GM19328 (cell line): Measurements from ENCODE around the gene CARD14.
"Not testable (repeated sequence)": the region's sequence is repeated elsewhere in the genome, so short reads cannot be mapped to it uniquely, and the experiment has no call there.

Source experiments
- ATAC-seq: cut with Tn5 transposase; IDR thresholded peaks from one replicate; pipeline ENCODE4 v1.9.1; 2021; ENCODE audit warnings: mild to moderate bottlenecking, moderate library complexity; ENCODE audit not compliant: unreplicated experiment

Gene CARD14

DNA sequence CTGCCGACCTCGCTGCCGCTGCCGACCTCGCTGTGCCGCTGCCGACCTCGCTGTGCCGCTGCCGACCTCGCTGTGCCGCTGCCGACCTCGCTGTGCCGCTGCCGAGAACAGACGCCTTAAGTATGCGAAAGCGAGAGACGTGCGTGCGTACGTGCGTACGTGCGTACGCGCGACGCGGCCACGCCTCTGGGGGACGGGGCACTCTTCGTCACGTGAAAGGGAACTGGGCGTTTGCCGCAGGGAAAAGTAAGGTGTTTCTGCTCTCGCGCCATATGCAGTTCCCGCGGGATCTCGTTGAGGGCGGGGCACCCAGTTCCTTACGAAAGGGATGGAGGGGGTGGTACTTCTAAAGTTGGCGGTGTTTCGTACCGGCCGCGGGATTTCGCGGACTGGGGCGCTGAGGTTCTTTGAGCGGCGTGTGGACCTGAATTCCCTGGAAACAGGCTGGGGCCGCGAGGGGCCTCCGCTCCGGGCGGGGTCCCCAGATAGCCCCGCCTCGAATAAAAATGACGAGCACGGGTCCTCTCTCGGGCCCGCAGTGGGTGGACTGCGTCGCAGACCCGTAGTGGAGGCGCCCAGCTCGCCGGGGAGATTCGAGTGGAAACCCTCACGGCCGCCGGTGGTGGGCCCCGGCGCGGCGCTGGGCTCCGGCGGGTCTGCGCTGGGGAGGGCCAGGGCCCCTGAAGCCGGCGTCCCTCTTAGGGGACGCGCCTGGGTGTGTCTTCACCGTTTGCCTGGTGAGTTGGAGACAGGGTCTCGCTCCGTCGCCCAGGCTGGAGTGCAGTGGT is 22.6 kb upstream of the CARD14 start, which contains the start of gene EIF4A3:
Gene EIF4A3, minus strand, starts transcription at position 94 of the 788 bp plus-strand sequence. CDS start 167 bp downstream, outside the sequence.
- ATAC-seq, result peak; percentile 75

DNA sequence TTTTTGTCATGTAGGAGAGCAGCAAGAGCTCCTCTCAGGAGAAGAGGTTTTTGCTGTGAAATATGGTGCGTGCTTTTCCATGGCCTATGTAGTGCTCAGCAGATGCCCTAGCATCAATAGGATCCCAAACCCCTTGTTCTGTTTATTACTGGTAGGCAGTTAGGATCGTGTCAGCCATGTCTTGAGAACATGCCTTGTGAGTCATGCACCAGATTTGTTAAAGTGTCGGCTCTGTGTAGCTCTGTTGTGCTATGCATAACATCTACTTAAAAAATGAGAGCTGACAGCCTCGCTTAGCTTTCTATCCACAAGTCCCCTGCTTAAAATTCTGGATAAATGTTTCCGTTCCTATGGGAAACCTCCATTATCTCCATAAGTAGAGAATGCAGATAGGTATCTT is 18.5 kb upstream of the CARD14 start:
- no peak for ATAC-seq

DNA sequence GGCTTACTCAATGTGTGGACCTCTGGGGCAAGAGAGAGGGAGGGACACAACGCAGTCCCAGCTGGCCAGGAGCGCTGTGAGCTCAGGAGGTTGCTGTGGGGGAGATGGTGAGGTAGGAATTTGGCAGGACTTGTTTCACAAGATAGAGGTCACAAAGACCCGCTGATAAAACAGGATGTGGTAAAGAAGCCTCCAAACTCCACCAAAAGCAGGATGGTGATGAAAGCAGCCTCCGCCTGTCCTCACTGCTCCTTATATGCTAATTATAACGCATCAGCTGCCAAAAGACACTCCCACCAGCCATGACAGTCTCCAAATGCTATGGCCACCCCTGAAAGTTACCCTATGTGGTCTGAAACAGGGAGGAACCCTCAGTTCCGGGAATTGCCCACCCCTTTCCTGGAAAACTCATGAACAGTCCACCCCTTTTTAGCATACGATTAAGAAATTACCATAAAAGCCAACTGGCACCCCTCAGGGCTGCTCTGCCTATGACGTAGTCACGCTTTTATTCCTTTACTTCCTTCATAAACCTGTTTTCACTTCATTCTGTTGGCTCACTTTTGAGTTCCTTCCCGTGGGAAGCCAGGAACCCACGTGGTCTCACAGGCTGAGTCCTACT is 17.6 kb upstream of the CARD14 start:
- ATAC-seq, result no peak

- ATAC-seq, result no peak
Observed at GRCh38 chr17:80153004-80153403, 16.8 kb upstream of the CARD14 start.

DNA sequence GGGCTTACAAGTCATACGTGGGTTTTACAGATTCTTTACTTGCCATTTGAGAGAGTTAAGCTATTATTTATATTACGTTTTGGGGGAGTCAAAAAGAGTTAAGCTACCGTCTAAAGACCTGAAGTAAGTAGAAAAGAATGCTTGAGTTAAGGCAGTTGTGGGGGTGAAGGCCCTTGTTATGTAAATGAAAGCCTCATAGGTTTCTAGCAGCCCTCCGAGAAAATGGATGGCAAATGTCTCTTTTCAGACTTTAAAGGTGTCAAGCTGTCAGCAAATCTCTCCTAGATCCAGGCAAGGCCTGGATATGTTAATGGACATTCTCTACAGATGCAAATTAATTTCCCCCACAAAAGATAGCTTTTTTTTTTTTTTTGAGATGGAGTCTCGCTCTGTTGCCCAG is 15.7 kb upstream of the CARD14 start:
- no peak for ATAC-seq

DNA sequence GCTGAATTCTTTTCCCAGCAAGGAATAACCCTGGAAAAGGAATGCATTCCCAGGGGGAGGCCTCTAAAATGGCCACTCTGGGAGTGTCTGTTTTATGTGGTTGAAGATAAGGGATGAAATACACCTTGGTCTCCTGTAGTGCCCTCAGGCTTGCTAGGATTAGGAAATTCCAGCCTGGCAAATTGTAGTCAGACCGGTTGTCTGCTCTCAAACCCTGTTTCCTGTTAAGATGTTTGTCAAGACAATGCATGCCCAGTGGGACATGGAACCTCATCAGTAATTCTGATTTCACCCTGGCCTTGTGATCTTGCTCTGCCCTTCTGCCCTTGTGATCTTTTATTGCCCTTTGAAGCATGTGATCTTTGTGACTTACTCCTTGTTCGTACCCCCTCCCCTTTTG is 14.2 kb upstream of the CARD14 start:
- ATAC-seq, result not testable (repeated sequence)

DNA sequence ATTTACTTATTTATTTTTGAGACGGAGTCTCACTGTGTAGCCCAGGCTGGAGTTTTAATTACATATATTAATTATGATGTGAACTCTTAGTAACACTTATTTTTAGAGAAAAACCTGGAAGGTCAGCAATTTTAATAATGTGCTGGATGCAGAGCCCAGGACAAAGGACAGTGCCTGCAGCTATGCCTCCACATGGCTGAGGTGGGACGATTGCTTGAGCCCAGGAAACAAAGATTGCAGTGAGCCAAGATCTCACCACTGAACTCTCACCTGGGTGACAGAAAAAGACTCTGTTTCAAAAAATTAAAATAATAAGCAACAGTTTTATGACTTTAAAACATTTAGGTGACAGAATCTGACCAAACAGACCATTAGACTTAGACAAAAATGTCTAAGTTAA is 11.0 kb upstream of the CARD14 start:
- ATAC-seq, result no peak

DNA sequence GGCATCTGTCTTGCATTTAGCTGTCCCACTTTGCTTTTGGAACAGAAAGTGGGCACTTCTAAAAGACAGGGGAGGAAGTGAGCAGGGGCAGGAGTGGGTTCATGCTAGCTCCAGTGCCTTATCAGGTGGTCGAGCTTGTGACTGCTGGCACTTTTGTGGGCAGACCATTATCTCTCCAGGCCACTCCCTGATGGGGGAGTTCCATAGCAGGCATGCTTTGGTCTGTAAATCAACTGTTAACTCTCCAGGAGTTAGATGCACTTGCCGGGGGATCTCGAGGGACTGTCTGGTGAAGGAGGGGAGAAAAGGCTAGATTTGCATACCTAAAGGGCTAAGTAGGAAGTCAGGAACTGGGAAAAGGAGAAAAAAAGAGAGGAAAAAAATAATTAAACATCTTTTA is 9.3 kb upstream of the CARD14 start:
- no peak for ATAC-seq

DNA sequence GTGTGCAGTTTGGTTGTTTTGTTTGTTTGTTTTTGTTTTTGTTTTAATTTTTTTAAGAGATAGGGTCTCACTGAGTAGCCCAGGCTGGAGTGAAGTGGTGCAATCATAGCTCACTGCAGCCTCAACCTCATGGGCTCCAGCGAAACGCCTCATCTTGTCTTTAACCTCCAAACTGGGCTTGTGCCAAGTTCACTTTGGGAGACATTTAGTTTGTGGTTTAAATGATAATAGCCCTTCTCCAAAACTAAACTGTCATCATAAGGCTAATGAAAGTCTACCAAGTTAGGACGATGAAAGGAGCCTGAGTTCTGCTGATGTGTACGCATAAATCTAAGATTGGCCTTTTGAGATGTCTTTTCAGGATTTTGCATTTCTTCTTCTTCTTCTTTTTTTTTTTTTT is 6.5 kb upstream of the CARD14 start:
- no peak for ATAC-seq

GRCh38 chr17:80164185-80164584 is 5.6 kb upstream of the CARD14 start:
- no peak for ATAC-seq

DNA sequence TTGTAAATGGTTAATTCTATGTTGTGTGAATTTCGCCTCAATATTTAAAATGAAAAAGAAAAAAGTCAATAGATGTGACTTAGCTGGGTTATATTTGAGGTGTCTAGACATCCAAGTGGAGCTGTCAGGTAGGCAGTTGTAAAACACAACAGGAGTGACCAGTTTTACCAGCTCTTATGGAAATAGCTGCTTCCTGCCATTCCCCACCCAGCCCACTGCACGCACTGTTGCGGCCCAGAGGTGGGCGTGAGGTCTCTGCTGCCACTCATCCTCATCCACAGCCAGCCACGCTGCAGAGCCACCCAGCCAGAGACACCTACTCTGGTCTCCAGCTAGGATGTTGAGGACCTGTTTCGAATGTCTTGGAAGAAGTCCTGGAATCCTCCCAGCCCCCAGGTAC is 3.4 kb upstream of the CARD14 start:
- no peak for ATAC-seq

DNA sequence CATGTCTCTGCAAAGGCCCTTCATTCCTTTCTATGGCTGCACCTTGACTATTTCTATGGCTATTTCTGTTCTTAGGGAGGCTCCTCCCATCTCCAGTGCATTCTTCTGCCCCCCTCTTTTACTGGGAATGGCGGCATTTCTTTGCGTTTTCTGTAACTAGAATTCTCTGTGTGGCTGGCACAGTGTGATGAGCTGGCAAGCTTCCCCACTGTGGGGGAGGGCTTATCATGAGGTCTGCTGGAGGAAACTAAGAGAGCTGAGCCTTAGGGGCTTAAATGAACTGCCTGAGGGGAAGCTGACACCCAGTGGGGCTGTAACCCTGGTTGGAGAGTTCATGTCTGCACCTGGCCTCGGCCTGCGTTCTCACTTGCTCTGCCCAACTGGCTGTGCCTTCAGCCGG is 1.5 kb upstream of the CARD14 start:
- ATAC-seq, result no peak

- no peak for ATAC-seq
Observed at GRCh38 chr17:80169107-80169506, 723 bp upstream of the CARD14 start.

- no peak for ATAC-seq
Observed at GRCh38 chr17:80171681-80172080, 1.9 kb downstream of the CARD14 start.

DNA sequence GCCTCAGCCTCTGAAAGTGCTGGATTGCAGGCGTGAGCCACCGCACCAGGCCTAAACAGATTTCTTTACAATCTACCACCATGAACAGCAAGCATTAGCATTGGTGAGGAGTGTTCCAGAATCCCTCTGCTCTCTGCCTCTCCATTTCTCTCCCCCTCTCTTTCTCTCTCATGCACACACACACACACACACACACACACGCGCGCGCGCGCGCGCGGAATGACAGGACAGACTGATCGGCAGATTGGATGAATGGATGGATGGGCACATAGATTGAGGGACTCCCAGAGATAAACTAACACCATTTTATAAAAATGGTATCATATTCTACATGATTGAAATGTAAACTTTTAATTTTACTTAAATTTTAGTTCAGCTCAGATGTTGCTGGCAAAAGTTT is 3.3 kb downstream of the CARD14 start:
- no peak for ATAC-seq

DNA sequence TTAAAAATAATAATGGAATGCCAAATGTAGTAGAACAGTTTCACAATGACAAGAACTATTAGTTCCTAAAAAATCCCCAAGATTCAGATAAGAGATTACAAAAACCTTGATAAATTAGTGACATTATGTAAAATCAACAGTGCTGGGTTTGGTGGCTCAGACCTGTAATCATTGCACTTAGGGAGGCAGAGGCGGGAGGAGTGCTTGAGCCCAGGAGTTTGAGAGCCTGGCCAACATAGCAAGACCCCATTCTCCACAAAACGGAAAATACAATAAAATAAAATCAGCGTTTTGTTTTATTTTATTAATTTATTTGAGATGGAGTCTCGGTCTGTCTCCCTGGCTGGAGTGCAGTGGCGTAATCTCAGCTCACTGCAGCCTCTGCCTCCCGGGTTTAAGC is 4.1 kb downstream of the CARD14 start:
- ATAC-seq, result no peak

DNA sequence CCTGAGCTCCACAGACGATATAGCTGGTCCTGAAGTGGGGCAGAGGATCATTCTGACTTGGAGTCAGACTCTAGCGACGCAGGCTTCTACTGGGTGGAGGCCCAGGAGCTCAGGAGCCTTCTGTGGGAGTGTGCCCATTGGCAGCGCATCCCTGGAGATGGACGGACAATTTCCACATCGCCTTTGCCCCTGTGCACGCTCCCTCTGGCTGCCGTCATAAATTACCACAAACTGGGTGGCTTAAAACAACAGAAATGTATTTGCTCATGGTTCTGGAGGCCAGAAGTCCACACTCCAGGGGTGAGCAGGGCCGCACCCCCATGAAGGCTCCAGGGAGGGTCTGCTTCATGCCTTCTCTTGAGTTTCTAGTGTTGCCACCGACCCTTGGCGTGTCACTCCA is 6.9 kb downstream of the CARD14 start:
- no peak for ATAC-seq

- no peak for ATAC-seq
Observed at GRCh38 chr17:80177986-80178595, 8.3 kb downstream of the CARD14 start.

DNA sequence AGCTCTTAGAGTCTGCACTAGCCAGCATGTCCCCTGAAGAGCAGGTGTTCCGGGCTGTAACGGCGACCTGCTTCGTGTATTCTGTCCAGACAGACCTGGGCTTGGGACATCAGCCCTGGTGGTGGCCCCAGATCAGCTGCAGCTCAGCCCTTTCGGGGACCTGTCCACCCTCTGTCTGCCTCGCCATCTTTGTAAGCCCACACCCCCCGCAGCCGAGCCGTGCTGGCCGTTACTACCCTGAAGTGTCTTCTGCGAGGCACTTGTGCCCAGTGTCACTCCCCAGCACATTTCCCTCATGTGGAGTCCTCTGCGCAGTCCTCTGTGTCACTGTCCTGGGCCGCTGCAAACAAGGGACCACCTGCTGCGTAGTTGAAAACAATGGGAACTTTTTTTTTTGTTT is 10.4 kb downstream of the CARD14 start:
- no peak for ATAC-seq

DNA sequence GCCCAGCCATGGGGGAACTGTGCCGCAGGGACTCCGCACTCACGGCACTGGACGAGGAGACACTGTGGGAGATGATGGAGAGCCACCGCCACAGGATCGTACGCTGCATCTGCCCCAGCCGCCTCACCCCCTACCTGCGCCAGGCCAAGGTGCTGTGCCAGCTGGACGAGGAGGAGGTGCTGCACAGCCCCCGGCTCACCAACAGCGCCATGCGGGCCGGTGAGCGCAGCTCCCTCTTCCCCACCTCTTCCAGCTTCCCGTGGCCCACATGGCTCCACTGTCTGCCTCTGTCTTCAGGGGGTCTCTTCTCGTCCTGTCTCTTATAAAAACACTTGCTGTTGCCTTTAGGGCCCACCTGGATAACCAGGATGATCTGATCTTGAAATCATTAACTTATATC is 11.6 kb downstream of the CARD14 start:
- ATAC-seq, result no peak

DNA sequence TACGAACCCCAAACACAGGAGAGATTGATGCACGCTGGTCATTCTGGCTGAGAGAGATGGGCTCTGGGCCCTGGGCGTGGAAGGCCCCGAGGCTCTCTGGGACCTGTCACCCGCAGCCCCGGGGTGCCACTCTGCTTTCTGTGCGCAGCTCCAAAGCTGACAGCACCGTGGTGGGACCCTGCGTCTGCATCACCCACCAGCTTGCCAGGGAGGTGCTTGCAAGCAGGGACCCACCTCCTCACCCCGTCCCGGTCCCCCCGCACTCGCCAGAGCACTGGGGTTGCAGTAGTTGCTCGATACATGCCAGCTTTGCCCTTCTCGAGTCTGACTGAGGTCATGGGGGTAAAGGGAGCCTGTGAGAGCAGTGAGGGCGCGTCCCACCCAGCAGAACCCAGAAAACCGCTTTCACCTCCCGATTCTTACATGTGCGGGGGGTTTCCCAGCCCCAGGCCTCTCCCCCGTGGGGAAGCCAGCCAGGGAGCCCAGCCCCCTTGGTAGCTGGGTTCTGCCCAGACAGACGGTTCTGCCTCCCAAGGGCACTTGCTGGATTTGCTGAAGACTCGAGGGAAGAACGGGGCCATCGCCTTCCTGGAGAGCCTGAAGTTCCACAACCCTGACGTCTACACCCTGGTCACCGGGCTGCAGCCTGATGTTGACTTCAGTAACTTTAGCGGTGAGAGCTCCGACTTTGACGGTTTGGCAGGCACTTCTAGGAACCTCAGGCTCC is 12.5 kb downstream of the CARD14 start:
- no peak for ATAC-seq

GRCh38 chr17:80182845-80183223 is 13.0 kb downstream of the CARD14 start:
- ATAC-seq, result no peak
